Measurements from ENCODE around the gene RAB11A.

DNA sequence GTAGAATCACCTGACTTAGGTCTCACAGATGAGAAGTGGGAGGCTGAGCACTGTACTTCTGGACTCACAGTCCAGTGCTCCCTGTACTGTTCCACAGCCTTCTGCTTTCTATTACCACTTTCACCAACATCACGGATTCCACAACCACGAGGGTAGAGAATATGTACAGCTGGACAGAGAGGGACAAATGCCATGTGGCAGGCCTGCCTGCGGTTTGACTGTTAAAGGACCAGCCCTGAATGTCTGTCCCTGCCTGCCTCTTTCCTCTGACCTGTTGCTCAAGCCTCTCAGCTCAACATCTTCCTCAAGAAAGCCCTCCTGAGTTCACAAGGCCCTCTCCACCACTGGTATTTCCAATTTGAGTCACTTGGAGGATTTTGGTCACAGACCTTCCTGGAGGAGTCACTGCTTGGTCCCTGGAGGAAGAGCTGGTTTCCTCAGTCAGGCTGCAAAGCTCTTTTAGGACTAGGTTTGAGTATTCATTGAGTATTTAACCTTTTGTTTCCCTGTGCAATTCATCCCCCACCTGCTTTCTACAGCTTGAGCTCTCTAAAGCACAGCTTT is 49.1 kb downstream of the RAB11A start:
- TF ChIP-seq, protein P1, sequence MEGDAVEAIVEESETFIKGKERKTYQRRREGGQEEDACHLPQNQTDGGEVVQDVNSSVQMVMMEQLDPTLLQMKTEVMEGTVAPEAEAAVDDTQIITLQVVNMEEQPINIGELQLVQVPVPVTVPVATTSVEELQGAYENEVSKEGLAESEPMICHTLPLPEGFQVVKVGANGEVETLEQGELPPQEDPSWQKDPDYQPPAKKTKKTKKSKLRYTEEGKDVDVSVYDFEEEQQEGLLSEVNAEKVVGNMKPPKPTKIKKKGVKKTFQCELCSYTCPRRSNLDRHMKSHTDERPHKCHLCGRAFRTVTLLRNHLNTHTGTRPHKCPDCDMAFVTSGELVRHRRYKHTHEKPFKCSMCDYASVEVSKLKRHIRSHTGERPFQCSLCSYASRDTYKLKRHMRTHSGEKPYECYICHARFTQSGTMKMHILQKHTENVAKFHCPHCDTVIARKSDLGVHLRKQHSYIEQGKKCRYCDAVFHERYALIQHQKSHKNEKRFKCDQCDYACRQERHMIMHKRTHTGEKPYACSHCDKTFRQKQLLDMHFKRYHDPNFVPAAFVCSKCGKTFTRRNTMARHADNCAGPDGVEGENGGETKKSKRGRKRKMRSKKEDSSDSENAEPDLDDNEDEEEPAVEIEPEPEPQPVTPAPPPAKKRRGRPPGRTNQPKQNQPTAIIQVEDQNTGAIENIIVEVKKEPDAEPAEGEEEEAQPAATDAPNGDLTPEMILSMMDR (IDR thresholded peaks at IDR 0.05), result no peak
- TF ChIP-seq POLR2A (IDR thresholded peaks at IDR 0.05), result no peak
- TF ChIP-seq EP300 (IDR thresholded peaks at IDR 0.05), result no peak
